Pancreas (tissue), 10 donors: ENCODE measurements around the gene KRTAP1-1. TPM values are rescaled to one million over a fixed set of nuclear protein-coding genes. Genes with fewer than 3 reads are reported as not detected.
A peak's percentile ranks its signal among the peaks of the same experiment; 100 is the strongest.
"Not testable (repeated sequence)": the region's sequence is repeated elsewhere in the genome, so short reads cannot be mapped to it uniquely, and the experiment has no call there.

ENCODE experiments used
- ATAC-seq, 4 donors: fragments of 200-7000 bp; cut with Tn5 transposase; one replicate each; pipeline versions ENCODE4 v1.8.0 to v1.9.1; 2020; ENCODE audit warnings: mild to moderate bottlenecking in 4 of 4, moderate library complexity in 4 of 4
- DNase-seq, 6 donors: peaks; one replicate each; pipeline ENCODE4 v3.0.0-alpha.2; 2020
- FAIRE-seq: peaks from 2 replicates; lab custom pipeline; 2012; peaks lifted over from hg19 to GRCh38; lab: Jason Lieb, UNC
- H3K27ac ChIP-seq, 4 donors: fragments of 200-600 bp; sonication (generic); 1 replicate in 3 of 4; 2 replicates in 1 of 4; pipeline versions ENCODE4 v1.5.0 to v1.8.0; 2020
- H3K27me3 ChIP-seq, 4 donors: fragments of 200-600 bp; one replicate each; pipeline ENCODE4 v1.8.0; 2021
- H3K36me3 ChIP-seq, 3 donors: fragments of 200-600 bp; sonication (generic) in 1 of 3; one replicate each; pipeline versions ENCODE4 v1.5.0 to v1.8.0; 2020 to 2021
- H3K4me1 ChIP-seq, 3 donors: fragments of 200-600 bp; one replicate each; pipeline ENCODE4 v1.8.0; 2021
- H3K4me3 ChIP-seq, 4 donors: fragments of 200-600 bp; sonication (generic) in 2 of 4; one replicate each; pipeline versions ENCODE4 v1.5.0 to v1.8.0; 2020 to 2021
- H3K9me3 ChIP-seq, 4 donors: fragments of 200-600 bp; one replicate each; pipeline ENCODE4 v1.8.0; 2021
- WGBS, 2 donors: extraction: QIAGEN DNeasy Blood & Tissue Kit; methylation state at CpG; one replicate each; pipeline ENCODE4 v1.1.7; 2013; 5-methylcytosine and 5-hydroxymethylcytosine counted together
- intact Hi-C, 3 donors: fragments of 100-400 bp; cut with DNase I; formaldehyde crosslinking; loops; one replicate each; pipeline versions ENCODE4 v1.11.1 to v1.14.2; 2022
- polyA plus RNA-seq, 2 donors: library from polyadenylated mRNA; stranded (reverse); fragments of 200-250 nt; gene quantifications; one replicate each; pipeline ENCODE4 v1.2.3, GENCODE V29; 2013
- total RNA-seq, 6 donors: library from RNA; stranded (reverse); fragmentation: NEBNext Ultra II Directional in 4 of 6; extraction: Animal tissue kit (Norgen Biotek cat#: 25700) in 4 of 6; gene quantifications; one replicate each; pipeline versions ENCODE4 v1.2.1 to v1.2.4, GENCODE V29; 2021 to 2023
- TF ChIP-seq, protein P1 (sequence below), 4 donors: fragments of 200-600 bp; sonication (generic) in 3 of 4; IDR thresholded peaks; one replicate each; pipeline versions ENCODE4 v1.5.0 to v1.8.0; 2021; ENCODE audit warnings: antibody characterized with exemption in 4 of 4
- donor health status: healthy with polysubstance abuse.
- donor health status: DM: no; HTN: no; CAD: no; lungs with moderate emphysema.
- donor health status: DM: no; HTN: no; CAD: no.
- donor health status: control.
- donor health status: control.
- donor health status: Bipolar disorder and iron deficiency.
- donor health status: DM: yes; HTN: yes; CAD: no.
- donor health status: DM: no; HTN: no; CAD: no.
- donor health status: DM: no; HTN: no; CAD: no.
- donor health status: DM: yes; HTN: yes; CAD: no.

KRTAP1-1 gene, protein sequence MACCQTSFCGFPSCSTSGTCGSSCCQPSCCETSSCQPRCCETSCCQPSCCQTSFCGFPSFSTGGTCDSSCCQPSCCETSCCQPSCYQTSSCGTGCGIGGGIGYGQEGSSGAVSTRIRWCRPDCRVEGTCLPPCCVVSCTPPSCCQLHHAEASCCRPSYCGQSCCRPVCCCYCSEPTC
- under 1 TPM in 3 of 6 donors, not detected in 3; 0.16 to 0.46 (median 0.31) TPM for total RNA-seq
- polyA plus RNA-seq = under 1 TPM in 1 of 2 donors, not detected in 1; 0.68 TPM

DNA sequence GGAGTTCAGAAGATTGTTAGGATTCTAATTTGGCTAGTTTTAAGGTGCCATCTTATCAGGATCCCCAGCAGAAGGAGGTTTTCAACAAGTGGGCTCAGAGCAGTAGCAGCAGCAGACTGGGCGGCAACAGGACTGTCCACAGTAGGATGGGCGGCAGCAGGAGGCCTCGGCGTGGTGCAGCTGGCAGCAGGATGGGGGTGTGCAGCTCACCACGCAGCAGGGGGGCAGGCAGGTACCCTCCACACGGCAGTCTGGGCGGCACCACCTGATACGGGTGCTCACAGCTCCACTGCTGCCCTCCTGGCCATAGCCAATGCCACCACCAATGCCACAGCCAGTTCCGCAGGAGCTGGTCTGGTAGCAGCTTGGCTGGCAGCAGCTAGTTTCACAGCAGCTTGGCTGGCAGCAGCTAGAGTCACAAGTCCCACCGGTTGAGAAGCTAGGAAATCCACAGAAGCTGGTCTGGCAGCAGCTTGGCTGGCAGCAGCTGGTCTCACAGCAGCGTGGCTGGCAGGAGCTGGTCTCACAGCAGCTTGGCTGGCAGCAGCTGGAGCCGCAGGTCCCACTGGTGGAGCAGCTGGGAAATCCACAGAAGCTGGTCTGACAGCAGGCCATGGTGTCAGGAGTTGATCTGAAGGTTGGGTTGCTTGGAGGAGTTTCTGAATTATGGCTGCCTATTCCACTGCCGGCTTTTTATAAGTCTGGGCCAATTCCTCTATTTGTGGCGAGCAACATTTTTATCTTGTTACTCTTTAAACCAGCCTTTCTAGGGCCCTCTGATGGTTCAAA is at the start of gene KRTAP1-1:
KRTAP1-1 (minus strand) TSS at position 668 of the 789 bp plus-strand sequence; CDS start at position 615, 53 bp downstream.
- H3K4me1 ChIP-seq, H3K27me3 ChIP-seq, H3K36me3 ChIP-seq, H3K9me3 ChIP-seq, H3K4me3 ChIP-seq, intact Hi-C loops, FAIRE-seq: not testable (repeated sequence)
- WGBS, 2 donors = 43 to 47% methylated on average over 12 to 14 of the region's 14 CpGs
- peak; percentile 19 to 90 (median 70) for DNase-seq
- ATAC-seq = peak; percentile 70 to 90 (median 86)
- H3K27ac ChIP-seq = peak within 1 kb of the TSS in 3 of 4 donors; percentile 15 to 55 (median 26)

- H3K4me3 ChIP-seq, H3K4me1 ChIP-seq, H3K27me3 ChIP-seq, FAIRE-seq, ATAC-seq, H3K27ac ChIP-seq, H3K9me3 ChIP-seq, intact Hi-C loops, DNase-seq, H3K36me3 ChIP-seq: not testable (repeated sequence)
- 60 to 65% methylated on average over 4 of the region's 4 CpGs for WGBS, 2 donors
These were observed 47.6 kb upstream of the KRTAP1-1 start for GRCh38 chr17:41088760-41089352.

DNA sequence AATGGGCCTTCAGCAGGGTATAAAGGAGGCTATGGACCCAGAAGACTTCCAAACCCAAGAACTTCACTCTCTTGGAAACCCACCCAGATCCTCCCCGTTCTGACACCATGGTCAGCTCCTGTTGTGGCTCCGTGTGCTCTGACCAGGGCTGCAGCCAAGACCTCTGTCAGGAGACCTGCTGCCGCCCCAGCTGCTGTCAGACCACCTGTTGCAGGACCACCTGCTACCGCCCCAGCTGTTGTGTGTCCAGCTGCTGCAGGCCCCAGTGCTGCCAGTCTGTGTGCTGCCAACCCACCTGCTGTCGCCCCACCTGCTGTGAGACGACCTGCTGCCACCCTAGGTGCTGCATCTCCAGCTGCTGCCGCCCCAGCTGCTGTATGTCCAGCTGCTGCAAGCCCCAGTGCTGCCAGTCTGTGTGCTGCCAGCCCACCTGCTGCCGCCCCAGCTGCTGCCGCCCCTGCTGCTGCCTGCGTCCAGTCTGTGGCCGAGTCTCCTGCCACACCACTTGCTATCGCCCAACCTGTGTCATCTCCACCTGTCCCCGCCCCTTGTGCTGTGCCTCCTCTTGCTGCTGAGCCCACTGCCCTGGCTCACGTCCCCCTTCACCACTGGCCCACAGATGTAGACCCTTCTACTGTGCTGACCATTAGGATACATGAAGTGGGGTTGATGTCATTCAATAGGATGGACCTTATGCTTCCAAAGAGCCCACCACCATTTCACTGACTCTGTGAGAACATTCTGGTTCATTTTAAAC is 43.0 kb upstream of the KRTAP1-1 start, which contains the start of gene KRTAP4-7:
KRTAP4-7 (plus strand) TSS at position 51 of the 757 bp plus-strand sequence; CDS start at position 108, 57 bp downstream.
- DNase-seq, H3K36me3 ChIP-seq, H3K4me1 ChIP-seq, H3K27me3 ChIP-seq, FAIRE-seq, ATAC-seq, H3K4me3 ChIP-seq, H3K9me3 ChIP-seq, intact Hi-C loops, H3K27ac ChIP-seq: not testable (repeated sequence)
- WGBS, 2 donors = 59 to 64% methylated on average over 9 to 14 of the region's 14 CpGs

GRCh38 chr17:41083427-41083826 is 42.2 kb upstream of the KRTAP1-1 start:
- 45 to 56% methylated on average over 2 of the region's 2 CpGs for WGBS, 2 donors
- H3K27ac ChIP-seq, H3K4me1 ChIP-seq, H3K9me3 ChIP-seq, H3K4me3 ChIP-seq, DNase-seq, FAIRE-seq, H3K36me3 ChIP-seq, H3K27me3 ChIP-seq, intact Hi-C loops, ATAC-seq: not testable (repeated sequence)

GRCh38 chr17:41082626-41083025 is 41.4 kb upstream of the KRTAP1-1 start:
- FAIRE-seq = no peak
- Histone ChIP-seq H3K4me1 (no peaks in the 10 kb centered on the region), H3K27me3 (no peaks in the 10 kb centered on the region), H3K4me3 (no peak overlapping the region), H3K27ac (no peak overlapping the region), H3K36me3 (no peaks in the 10 kb centered on the region), H3K9me3 (no peaks in the 10 kb centered on the region)
- TF ChIP-seq, protein P1, sequence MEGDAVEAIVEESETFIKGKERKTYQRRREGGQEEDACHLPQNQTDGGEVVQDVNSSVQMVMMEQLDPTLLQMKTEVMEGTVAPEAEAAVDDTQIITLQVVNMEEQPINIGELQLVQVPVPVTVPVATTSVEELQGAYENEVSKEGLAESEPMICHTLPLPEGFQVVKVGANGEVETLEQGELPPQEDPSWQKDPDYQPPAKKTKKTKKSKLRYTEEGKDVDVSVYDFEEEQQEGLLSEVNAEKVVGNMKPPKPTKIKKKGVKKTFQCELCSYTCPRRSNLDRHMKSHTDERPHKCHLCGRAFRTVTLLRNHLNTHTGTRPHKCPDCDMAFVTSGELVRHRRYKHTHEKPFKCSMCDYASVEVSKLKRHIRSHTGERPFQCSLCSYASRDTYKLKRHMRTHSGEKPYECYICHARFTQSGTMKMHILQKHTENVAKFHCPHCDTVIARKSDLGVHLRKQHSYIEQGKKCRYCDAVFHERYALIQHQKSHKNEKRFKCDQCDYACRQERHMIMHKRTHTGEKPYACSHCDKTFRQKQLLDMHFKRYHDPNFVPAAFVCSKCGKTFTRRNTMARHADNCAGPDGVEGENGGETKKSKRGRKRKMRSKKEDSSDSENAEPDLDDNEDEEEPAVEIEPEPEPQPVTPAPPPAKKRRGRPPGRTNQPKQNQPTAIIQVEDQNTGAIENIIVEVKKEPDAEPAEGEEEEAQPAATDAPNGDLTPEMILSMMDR (IDR thresholded peaks at IDR 0.05) = no peak
- ATAC-seq = no peak
- DNase-seq = no peak
- WGBS, 2 donors = 37 to 40% methylated on average over 4 of the region's 4 CpGs
- intact Hi-C loops = no loop called here

GRCh38 chr17:41076788-41077187 is 35.5 kb upstream of the KRTAP1-1 start:
- TF ChIP-seq, protein P1 (IDR thresholded peaks at IDR 0.05) = no peak
- Histone ChIP-seq H3K4me1 (no peaks in the 10 kb centered on the region), H3K9me3 (no peaks in the 10 kb centered on the region), H3K4me3 (no peak overlapping the region), H3K36me3 (no peaks in the 10 kb centered on the region), H3K27me3 (peaks cover 0 to 6% (median 0%) of the 10 kb centered on the region in 4 donors), H3K27ac (no peak overlapping the region)
- intact Hi-C loops = no loop called here
- DNase-seq = no peak
- ATAC-seq = no peak
- FAIRE-seq = no peak
